Hematopoietic multipotent progenitor cell treated with erythropoietin and hydrocortisone succinate and interleukin-3 and kit ligand, for 4 days (in vitro differentiated cells): ENCODE data around the gene DDI1.

Experiments
- DNase-seq: peaks from one replicate; pipeline ENCODE4 v3.0.0-alpha.2; 2015

Gene DDI1

DNA sequence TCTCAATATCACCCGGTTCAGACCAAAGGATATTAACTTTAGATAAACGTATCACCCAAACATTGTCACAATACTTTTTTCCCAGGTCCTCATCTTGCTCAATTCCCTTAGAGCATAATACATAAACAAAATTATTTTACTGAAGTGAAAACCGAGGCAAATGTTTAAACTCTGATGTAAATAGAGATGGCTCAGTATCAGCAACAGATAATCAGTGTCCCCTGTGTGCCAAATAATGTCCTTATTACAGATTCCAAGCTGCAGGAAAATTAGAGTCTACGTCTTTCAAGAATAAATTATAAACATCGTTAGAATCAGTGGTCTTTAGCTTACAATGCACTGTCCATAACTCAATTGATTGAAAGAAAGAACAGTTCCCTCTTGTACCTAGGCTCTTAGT, 50.2 kb downstream of the DDI1 start:
- no peak for DNase-seq
